B cell (primary cell): Measurements from ENCODE around the gene NINJ2. TPM values are rescaled to one million over a fixed set of nuclear protein-coding genes. Genes with fewer than 3 reads are reported as not detected.

Experiments used
- ATAC-seq: fragments of 200-7000 bp; cut with Tn5 transposase; one replicate; pipeline ENCODE4 v1.10.0; 2021; ENCODE audit warnings: low read depth, mild to moderate bottlenecking, moderate number of reproducible peaks, moderate library complexity
- CTCF ChIA-PET: fragments of 350-600 bp; sonication (Branson Sonifier 250); formaldehyde crosslinking; loops from one replicate; lab custom pipeline; 2021; ENCODE audit warnings: antibody characterized with exemption, inconsistent platforms; lab: Charles Lee
- POLR2A ChIA-PET: fragments of 350-600 bp; sonication (Branson Sonifier 250); formaldehyde crosslinking; loops from one replicate; lab custom pipeline; 2021; ENCODE audit warnings: antibody characterized with exemption; lab: Charles Lee
- DNase-seq: peaks from one replicate; pipeline ENCODE4 v3.0.0; 2013
- H2AFZ ChIP-seq: 2 replicates; pipeline ENCODE4 v1.6.1; 2012; ENCODE audit warnings: mild to moderate bottlenecking, low read depth, low read length; ENCODE audit not compliant: insufficient read depth, poor library complexity, severe bottlenecking
- H3K27ac ChIP-seq, 2 donors: 1 replicate in 1 of 2; 2 replicates in 1 of 2; pipeline ENCODE4 v1.5.1; 2012 to 2013; ENCODE audit warnings: low read length in 2 of 2, mild to moderate bottlenecking in 2 of 2, moderate library complexity in 1 of 2
- H3K27me3 ChIP-seq, 4 experiments: fragments of 200-600 bp in 1 of 4; sonication (generic) in 1 of 4; replicated peaks in 1 of 4; 1 replicate in 2 of 4; 2 replicates in 2 of 4; pipeline versions ENCODE4 v1.6.1 to v1.7.0; 2013 to 2016; ENCODE audit warnings: low read length in 3 of 4, mild to moderate bottlenecking in 2 of 4, mixed read lengths in 1 of 4, moderate library complexity in 1 of 4; ENCODE audit not compliant: insufficient read depth in 4 of 4, control insufficient read depth in 3 of 4; ENCODE audit errors: control extremely low read depth in 1 of 4
- H3K36me3 ChIP-seq, 2 experiments: replicated peaks in 1 of 2; 1 replicate in 1 of 2; 2 replicates in 1 of 2; pipeline versions ENCODE4 v1.6.1 to v1.7.1; 2013; ENCODE audit warnings: low read length in 1 of 2; ENCODE audit not compliant: insufficient read depth in 2 of 2, control insufficient read depth in 1 of 2; ENCODE audit errors: control extremely low read depth in 1 of 2, extremely low read depth in 1 of 2
- H3K4me1 ChIP-seq, 2 donors: fragments of 200-600 bp in 1 of 2; sonication (generic) in 1 of 2; 1 replicate in 1 of 2; 2 replicates in 1 of 2; pipeline versions ENCODE4 v1.5.1 to v1.6.1; 2013 to 2017; ENCODE audit warnings: low read length in 2 of 2; ENCODE audit not compliant: control insufficient read depth in 2 of 2, insufficient read depth in 2 of 2
- H3K4me2 ChIP-seq: replicated peaks from 2 replicates; pipeline ENCODE3; 2012; ENCODE audit warnings: mild to moderate bottlenecking, low read depth, low read length; ENCODE audit not compliant: poor library complexity, severe bottlenecking
- H3K4me3 ChIP-seq, 5 experiments: fragments of 200-600 bp in 1 of 5; sonication (generic) in 1 of 5; 1 replicate in 3 of 5; 2 replicates in 2 of 5; pipeline versions ENCODE4 v1.5.1 to v1.7.0; 2011 to 2016; ENCODE audit warnings: low read length in 4 of 5, mild to moderate bottlenecking in 4 of 5, low read depth in 2 of 5, control low read depth in 1 of 5, moderate library complexity in 1 of 5; ENCODE audit not compliant: insufficient read depth in 1 of 5; ENCODE audit errors: control extremely low read depth in 1 of 5, extremely low read depth in 1 of 5
- H3K79me2 ChIP-seq: fragments of 200-600 bp; sonication (generic); one replicate; pipeline ENCODE4 v1.6.0; 2016; ENCODE audit warnings: low read length; ENCODE audit not compliant: control insufficient read depth, insufficient read depth
- H3K9ac ChIP-seq: fragments of 200-600 bp; sonication (generic); 2 replicates; pipeline ENCODE4 v1.6.1; 2017; ENCODE audit warnings: mild to moderate bottlenecking, low read length, moderate library complexity
- H3K9me3 ChIP-seq, 3 donors: one replicate each; pipeline versions ENCODE4 v1.6.1 to v1.7.1; 2013; ENCODE audit warnings: low read length in 2 of 3; ENCODE audit not compliant: control insufficient read depth in 2 of 3, insufficient read depth in 1 of 3; ENCODE audit errors: control extremely low read depth in 1 of 3
- H4K20me1 ChIP-seq: 2 replicates; pipeline ENCODE4 v1.6.0; 2012; ENCODE audit warnings: mild to moderate bottlenecking, low read length; ENCODE audit not compliant: insufficient read depth, control insufficient read depth, poor library complexity, severe bottlenecking
- H3K27ac Mint-ChIP-seq: one replicate; pipeline ENCODE4 v1.8.0; 2021; ENCODE audit warnings: mixed read lengths
- H3K27me3 Mint-ChIP-seq: one replicate; pipeline ENCODE4 v1.8.0; 2021; ENCODE audit warnings: mixed read lengths
- H3K4me1 Mint-ChIP-seq: one replicate; pipeline ENCODE4 v1.8.0; 2021; ENCODE audit warnings: mixed read lengths
- H3K4me3 Mint-ChIP-seq: one replicate; pipeline ENCODE4 v1.8.0; 2021; ENCODE audit warnings: mixed read lengths
- H3K9me3 Mint-ChIP-seq: one replicate; pipeline ENCODE4 v1.8.0; 2022; ENCODE audit warnings: mixed read lengths; ENCODE audit not compliant: insufficient read depth
- CTCF ChIP-seq: fragments of 200-600 bp; IDR thresholded peaks from one replicate; pipeline ENCODE4 v1.8.0; 2022; ENCODE audit warnings: antibody characterized with exemption, mild to moderate bottlenecking
- EZH2 ChIP-seq: IDR thresholded peaks from 2 replicates; pipeline ENCODE4 v1.6.1; 2012; ENCODE audit warnings: borderline replicate concordance, low read depth, mild to moderate bottlenecking, moderate library complexity, low read length; ENCODE audit not compliant: insufficient read depth, poor library complexity, severe bottlenecking
- WGBS: methylation state at CpG from one replicate; pipeline ENCODE4 v1.1.5; 2013; ENCODE audit warnings: missing lambda C conversion rate; ENCODE audit not compliant: insufficient coverage; 5-methylcytosine and 5-hydroxymethylcytosine counted together
- intact Hi-C: fragments of 100-400 bp; cut with micrococcal nuclease; formaldehyde crosslinking; loops from one replicate; pipeline ENCODE4 v1.10.0; 2022
- polyA plus RNA-seq: library from polyadenylated mRNA; depleted of rRNA; stranded (reverse); fragments of >200 nt; gene quantifications from 2 replicates; pipeline ENCODE4 v1.2.3, GENCODE V29; 2012
- total RNA-seq, 2 donors: library from RNA; stranded (reverse); fragments of 120-200 nt in 1 of 2; gene quantifications; 1 replicate in 1 of 2; 2 replicates in 1 of 2; pipeline versions ENCODE4 v1.2.3 to v1.2.4, GENCODE V29; 2013 to 2022

Gene NINJ2
- total and polyA plus RNA-seq, 2 donors (not counting 1 experiment from before 2014, with no cell fraction given), result 2.9 to 10.2 TPM

DNA sequence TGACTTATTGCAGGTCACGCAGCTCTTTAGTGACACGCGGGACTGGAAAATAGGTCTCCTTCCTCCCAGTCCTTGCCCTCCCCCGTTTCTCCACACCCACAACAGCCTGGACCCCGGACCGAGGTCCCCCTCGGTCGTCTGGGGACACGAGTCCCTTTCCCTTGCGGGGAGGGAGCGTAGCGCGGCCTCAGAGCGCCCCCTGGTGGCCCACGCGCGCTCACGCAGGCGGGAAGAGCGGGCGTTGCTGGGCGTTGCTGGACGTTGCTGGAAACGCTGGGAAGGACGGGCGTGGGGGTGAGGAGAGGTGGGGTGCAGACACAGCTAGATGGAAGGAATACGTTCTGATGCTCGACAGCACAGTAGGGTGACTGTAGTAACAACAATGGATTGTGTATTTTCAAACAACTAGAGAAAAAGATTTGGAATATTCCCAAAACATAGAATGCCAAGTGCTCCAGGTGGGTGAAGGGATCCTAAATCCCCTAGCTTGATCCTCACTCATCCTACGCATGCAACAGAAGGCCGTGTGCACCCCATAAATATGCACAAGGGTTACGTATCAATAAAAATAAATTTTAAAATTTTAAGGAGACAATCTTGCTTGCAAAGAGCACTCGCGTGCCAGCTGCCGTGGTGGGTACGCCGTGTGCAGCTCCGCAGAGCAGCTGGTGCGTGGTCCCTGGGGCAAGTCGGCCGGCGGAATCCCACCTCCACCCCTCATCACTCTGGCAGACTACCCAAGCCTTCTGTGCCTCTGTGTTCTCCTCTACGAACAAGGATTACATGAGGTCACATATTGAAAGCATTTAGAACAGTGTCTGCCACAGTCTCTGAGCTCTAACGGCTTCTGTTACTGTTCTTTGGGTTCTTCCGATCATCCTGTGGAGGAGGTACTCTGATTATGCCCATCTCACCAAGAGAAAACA lies 116.1 kb downstream of the NINJ2 start:
- H3K4me3 Mint-ChIP-seq, result no peak overlapping the region

More for the DNA sequence above, 116.1 kb downstream of the NINJ2 start:
- Mint-ChIP-seq H3K27ac (no peak overlapping the region), H3K27me3 (peaks cover 38% of the 10 kb centered on the region), H3K4me1 (peaks cover 3% of the 10 kb centered on the region), H3K9me3 (no peaks in the 10 kb centered on the region)
- no peak overlapping the region for H3K9ac ChIP-seq
- no peaks in the 10 kb centered on the region for H3K79me2 ChIP-seq
- POLR2A ChIA-PET, result no interaction called here
- H3K4me1 ChIP-seq, result peaks cover 8 to 10% of the 10 kb centered on the region in 2 donors
- H3K4me2 ChIP-seq, result peak overlapping the region; percentile 44
- no peaks in the 10 kb centered on the region for H4K20me1 ChIP-seq
- TF ChIP-seq EZH2 (no peak), CTCF (peak; percentile 95)
- DNase-seq (peak; percentile 68), ATAC-seq (peak; percentile 62)
- H3K4me3 ChIP-seq, result no peak overlapping the region
- intact Hi-C loops, result loop anchor here (1.0 kb wide), 1 partner anchor 105 kb away; no protein-coding TSS in a partner anchor
- no peaks in the 10 kb centered on the region for H3K36me3 ChIP-seq
- peaks cover 0 to 7% (median 0%) of the 10 kb centered on the region in 3 donors for H3K9me3 ChIP-seq
- 29% methylated on average over 36 of the region's 44 CpGs for WGBS
- no peak overlapping the region for H3K27ac ChIP-seq
- H2AFZ ChIP-seq, result peak overlapping the region; percentile 54
- peaks cover 0 to 34% (median 3%) of the 10 kb centered on the region in 4 experiments for H3K27me3 ChIP-seq
- CTCF ChIA-PET, result interaction anchor here (0.7 to 1.2 kb wide), 4 partner anchors 12 to 105 kb away, joined by 3 to 4 read pairs (median 3); no protein-coding TSS in a partner anchor
